ENCODE data around the gene OSMR.
"Not testable (repeated sequence)": the region's sequence is repeated elsewhere in the genome, so short reads cannot be mapped to it uniquely, and the experiment has no call there.

GRCh38 chr5:38861986-38862770 is 16.4 kb downstream of the OSMR start:
- TF ChIP-seq CTCF (IDR thresholded peaks at IDR 0.05); POLR2AphosphoS5 (IDR thresholded peaks at IDR 0.05; ENCODE audit: low read depth, low read length); REST (IDR thresholded peaks at IDR 0.05; ENCODE audit: insufficient read depth in 1 of 2, low read depth in 2 of 2, low read length in 1 of 2); TCF7L2 (IDR thresholded peaks at IDR 0.05; ENCODE audit: low read depth, low read length): not testable (repeated sequence)
